ENCODE measurements around the gene OR51T1.

Gene OR51T1

DNA sequence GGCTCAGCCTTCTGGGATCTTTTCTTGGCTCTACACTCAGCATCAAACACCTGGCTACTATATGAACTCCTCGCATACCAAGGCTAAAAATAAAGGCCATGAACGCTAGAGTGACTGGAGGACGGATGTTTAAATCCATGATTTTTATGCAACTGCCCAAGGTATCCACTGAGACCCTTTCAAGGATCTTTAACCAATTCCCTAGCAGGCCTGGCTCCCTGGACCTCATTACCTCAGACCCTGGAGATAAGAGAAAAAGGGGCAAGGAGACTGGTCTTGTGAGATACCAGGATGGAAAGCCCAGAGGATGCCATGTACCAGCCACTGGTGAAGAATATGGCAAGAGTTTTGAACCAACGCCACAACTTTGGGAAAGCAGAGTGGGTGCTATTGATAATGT lies 37.5 kb downstream of the OR51T1 start, which contains the start of gene OR51G2:
Gene OR51G2 (minus strand): TSS at position 101 of the 400 bp plus-strand sequence. CDS start 3,687 bp downstream, outside the sequence.
- TF ChIP-seq, protein P1, sequence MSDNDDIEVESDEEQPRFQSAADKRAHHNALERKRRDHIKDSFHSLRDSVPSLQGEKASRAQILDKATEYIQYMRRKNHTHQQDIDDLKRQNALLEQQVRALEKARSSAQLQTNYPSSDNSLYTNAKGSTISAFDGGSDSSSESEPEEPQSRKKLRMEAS (IDR thresholded peaks at IDR 0.05; ENCODE audit: low read depth, low read length): no peak
- TF ChIP-seq, protein P2, sequence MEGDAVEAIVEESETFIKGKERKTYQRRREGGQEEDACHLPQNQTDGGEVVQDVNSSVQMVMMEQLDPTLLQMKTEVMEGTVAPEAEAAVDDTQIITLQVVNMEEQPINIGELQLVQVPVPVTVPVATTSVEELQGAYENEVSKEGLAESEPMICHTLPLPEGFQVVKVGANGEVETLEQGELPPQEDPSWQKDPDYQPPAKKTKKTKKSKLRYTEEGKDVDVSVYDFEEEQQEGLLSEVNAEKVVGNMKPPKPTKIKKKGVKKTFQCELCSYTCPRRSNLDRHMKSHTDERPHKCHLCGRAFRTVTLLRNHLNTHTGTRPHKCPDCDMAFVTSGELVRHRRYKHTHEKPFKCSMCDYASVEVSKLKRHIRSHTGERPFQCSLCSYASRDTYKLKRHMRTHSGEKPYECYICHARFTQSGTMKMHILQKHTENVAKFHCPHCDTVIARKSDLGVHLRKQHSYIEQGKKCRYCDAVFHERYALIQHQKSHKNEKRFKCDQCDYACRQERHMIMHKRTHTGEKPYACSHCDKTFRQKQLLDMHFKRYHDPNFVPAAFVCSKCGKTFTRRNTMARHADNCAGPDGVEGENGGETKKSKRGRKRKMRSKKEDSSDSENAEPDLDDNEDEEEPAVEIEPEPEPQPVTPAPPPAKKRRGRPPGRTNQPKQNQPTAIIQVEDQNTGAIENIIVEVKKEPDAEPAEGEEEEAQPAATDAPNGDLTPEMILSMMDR (IDR thresholded peaks at IDR 0.05; ENCODE audit: low read depth, low read length): no peak
- no peak for TF ChIP-seq POLR2A (IDR thresholded peaks at IDR 0.05; ENCODE audit: extremely low read depth, insufficient read length)
- TF ChIP-seq MYC (IDR thresholded peaks at IDR 0.05; ENCODE audit: low read depth, low read length): no peak
- DNase-seq (ENCODE audit: low read depth): no peak
- H3K4me3 ChIP-seq (ENCODE audit: low read depth, low read length): no peak within 1 kb of the TSS

DNA sequence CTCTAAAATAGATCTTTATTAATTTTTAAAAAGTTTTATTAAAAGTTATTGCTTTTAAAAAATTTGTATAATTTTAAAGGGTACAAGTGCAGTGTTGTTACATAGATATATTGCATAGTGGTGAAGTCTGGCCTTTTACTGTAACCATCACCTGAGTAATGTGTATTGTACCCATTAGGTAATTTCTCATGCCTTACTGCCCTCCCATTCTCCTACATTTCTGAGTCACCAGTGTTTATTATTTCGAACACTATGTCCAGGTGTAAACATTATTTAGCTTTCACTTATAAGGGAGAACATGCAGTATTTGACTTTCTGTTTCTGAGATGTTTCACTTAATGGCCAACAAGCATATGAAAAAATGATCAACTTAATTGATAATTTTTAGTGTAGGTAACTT lies 40.1 kb downstream of the OR51T1 start:
- TF ChIP-seq POLR2A (IDR thresholded peaks at IDR 0.05; ENCODE audit: extremely low read depth, insufficient read length) (no peak), MYC (IDR thresholded peaks at IDR 0.05; ENCODE audit: low read depth, low read length) (no peak)
- TF ChIP-seq, protein P2 (IDR thresholded peaks at IDR 0.05; ENCODE audit: low read depth, low read length): no peak
- TF ChIP-seq, protein P1 (IDR thresholded peaks at IDR 0.05; ENCODE audit: low read depth, low read length): no peak
- H3K4me3 ChIP-seq (ENCODE audit: low read depth, low read length): no peak overlapping the region
- DNase-seq (ENCODE audit: low read depth): no peak

DNA sequence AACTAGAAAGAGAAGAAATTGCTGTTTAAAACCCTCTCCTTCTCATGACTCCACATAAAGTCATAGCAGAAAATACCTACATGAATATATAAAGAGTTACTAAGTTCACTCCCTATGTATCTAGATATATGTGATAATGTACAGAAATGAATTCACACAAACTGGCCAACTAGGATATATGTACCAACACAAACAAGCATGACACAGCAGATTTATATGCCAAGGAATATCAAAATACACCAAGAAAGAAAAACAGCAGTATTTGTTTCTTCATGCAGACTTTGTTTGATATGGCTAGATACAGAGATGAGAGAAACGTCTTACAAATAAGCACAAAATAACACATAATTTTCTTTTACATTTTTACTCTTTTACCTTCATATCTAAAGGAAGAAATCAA lies 40.6 kb downstream of the OR51T1 start:
- DNase-seq (ENCODE audit: low read depth): no peak
- TF ChIP-seq, protein P1 (IDR thresholded peaks at IDR 0.05; ENCODE audit: low read depth, low read length): no peak
- TF ChIP-seq, protein P2 (IDR thresholded peaks at IDR 0.05; ENCODE audit: low read depth, low read length): no peak
- TF ChIP-seq POLR2A (IDR thresholded peaks at IDR 0.05; ENCODE audit: extremely low read depth, insufficient read length): no peak
- TF ChIP-seq MYC (IDR thresholded peaks at IDR 0.05; ENCODE audit: low read depth, low read length): no peak
- no peak overlapping the region for H3K4me3 ChIP-seq (ENCODE audit: low read depth, low read length)

DNA sequence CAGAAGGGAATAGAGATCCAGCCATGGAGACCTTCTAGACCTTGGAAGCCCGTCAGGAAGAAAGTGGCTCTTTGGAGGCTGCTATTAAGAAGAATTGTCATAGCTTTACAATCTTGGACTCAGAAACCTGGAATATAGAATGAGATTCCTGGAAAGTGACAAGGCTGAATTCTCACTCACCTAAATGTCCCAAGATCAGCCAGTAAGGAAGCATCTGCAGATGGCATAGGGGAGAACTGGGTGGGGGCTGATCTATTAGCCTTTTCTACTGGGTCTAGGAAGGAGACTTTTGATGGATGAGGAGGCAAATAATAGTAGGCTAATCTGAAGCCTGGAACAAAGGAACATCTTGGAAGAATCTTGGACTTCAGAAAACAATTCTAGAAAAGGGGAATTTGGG lies 42.5 kb downstream of the OR51T1 start, which contains the start of gene OR51G1:
Gene OR51G1 (minus strand): TSS at position 101 of the 400 bp plus-strand sequence. CDS start 0 bp downstream, at position 101.
- H3K4me3 ChIP-seq (ENCODE audit: low read depth, low read length): no peak within 1 kb of the TSS
- DNase-seq (ENCODE audit: low read depth): no peak
- TF ChIP-seq, protein P1 (IDR thresholded peaks at IDR 0.05; ENCODE audit: low read depth, low read length): no peak
- no peak for TF ChIP-seq MYC (IDR thresholded peaks at IDR 0.05; ENCODE audit: low read depth, low read length)
- TF ChIP-seq, protein P2 (IDR thresholded peaks at IDR 0.05; ENCODE audit: low read depth, low read length): no peak
- TF ChIP-seq POLR2A (IDR thresholded peaks at IDR 0.05; ENCODE audit: extremely low read depth, insufficient read length): no peak

DNA sequence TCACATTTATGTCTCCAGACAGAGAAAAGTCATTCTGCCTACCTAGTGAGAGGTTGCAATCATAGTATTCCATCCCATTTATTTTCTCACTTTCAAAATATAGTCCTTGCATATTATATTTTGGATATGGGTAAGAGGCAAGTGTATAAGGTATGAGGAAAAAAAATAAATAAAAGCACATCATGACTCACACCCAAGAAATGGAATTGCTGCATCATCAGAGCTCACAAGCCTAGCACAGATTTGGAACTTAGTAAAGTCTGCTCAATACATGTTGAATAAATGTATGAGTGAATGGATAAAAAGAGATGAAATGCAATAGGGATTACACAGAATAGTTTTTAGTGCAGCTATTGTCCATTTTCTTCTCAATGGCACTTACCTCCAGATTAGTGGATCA lies 44.9 kb downstream of the OR51T1 start:
- TF ChIP-seq, protein P1 (IDR thresholded peaks at IDR 0.05; ENCODE audit: low read depth, low read length): no peak
- no peak for TF ChIP-seq POLR2A (IDR thresholded peaks at IDR 0.05; ENCODE audit: extremely low read depth, insufficient read length)
- TF ChIP-seq, protein P2 (IDR thresholded peaks at IDR 0.05; ENCODE audit: low read depth, low read length): no peak
- TF ChIP-seq MYC (IDR thresholded peaks at IDR 0.05; ENCODE audit: low read depth, low read length): no peak
- no peak for DNase-seq (ENCODE audit: low read depth)
- no peak overlapping the region for H3K4me3 ChIP-seq (ENCODE audit: low read depth, low read length)

Data from NB4 (cell line).